HFF-Myc (cell line): Measurements from ENCODE around the gene TJP1.

ENCODE experiments used
- DNase-seq: peaks from one replicate; pipeline ENCODE4 v3.0.0-alpha.2; 2011; ENCODE audit warnings: low read depth; ENCODE audit errors: extremely low read depth
- H3K4me3 ChIP-seq: replicated peaks from 2 replicates; pipeline ENCODE4 v1.5.1; 2011; ENCODE audit warnings: low read depth, mild to moderate bottlenecking, control low read depth, low read length
- TF ChIP-seq, protein P1 (sequence below): IDR thresholded peaks from 2 replicates; pipeline ENCODE4 v1.5.1; 2012; ENCODE audit warnings: mild to moderate bottlenecking, low read depth, low read length, control low read depth; ENCODE audit errors: missing control alignments

Gene TJP1

DNA sequence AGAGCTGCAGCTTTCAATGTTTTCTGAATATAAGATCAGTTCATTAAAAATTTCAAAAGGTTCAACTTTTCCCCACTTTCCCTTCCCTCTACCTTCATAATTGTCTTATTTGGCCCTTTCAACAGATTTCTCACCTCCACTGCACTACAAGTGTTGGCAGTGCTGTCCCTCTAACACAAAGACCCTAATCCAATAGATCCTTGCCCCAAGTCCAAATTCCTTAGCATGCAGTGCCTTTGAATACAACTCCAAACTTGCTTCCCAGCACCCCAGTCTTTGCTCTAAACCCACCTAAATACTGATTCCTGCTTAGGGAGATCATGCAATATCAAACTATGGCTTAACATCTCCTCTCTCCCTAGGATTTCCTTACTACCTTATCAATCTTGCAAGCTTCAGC lies 43.9 kb downstream of the TJP1 start:
- no peak overlapping the region for H3K4me3 ChIP-seq
- DNase-seq = no peak
- TF ChIP-seq, protein P1, sequence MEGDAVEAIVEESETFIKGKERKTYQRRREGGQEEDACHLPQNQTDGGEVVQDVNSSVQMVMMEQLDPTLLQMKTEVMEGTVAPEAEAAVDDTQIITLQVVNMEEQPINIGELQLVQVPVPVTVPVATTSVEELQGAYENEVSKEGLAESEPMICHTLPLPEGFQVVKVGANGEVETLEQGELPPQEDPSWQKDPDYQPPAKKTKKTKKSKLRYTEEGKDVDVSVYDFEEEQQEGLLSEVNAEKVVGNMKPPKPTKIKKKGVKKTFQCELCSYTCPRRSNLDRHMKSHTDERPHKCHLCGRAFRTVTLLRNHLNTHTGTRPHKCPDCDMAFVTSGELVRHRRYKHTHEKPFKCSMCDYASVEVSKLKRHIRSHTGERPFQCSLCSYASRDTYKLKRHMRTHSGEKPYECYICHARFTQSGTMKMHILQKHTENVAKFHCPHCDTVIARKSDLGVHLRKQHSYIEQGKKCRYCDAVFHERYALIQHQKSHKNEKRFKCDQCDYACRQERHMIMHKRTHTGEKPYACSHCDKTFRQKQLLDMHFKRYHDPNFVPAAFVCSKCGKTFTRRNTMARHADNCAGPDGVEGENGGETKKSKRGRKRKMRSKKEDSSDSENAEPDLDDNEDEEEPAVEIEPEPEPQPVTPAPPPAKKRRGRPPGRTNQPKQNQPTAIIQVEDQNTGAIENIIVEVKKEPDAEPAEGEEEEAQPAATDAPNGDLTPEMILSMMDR = no peak

GRCh38 chr15:29776859-29777258 lies 45.4 kb downstream of the TJP1 start:
- TF ChIP-seq, protein P1 = no peak
- no peak for DNase-seq
- H3K4me3 ChIP-seq = no peak overlapping the region

DNA sequence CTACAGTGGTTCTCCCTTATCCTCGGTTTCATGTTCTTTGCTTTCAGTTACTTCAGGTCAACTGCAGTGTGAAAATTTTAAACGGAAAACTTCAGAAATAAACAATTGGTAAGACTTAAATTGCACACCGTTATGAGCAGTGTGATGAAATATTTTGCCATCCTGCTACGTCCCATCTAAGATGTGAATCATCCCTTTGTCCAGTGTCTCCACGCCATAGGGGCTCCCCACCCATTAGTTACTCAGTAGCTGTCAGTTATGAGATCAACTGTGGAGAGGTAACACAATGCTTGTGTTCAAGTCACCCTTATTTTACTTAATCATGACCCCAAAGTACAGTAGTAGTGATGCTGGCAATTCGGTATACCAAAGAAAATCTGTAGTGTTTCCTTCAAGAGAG lies 47.4 kb downstream of the TJP1 start:
- no peak for DNase-seq
- H3K4me3 ChIP-seq = no peak overlapping the region
- TF ChIP-seq, protein P1 = no peak

DNA sequence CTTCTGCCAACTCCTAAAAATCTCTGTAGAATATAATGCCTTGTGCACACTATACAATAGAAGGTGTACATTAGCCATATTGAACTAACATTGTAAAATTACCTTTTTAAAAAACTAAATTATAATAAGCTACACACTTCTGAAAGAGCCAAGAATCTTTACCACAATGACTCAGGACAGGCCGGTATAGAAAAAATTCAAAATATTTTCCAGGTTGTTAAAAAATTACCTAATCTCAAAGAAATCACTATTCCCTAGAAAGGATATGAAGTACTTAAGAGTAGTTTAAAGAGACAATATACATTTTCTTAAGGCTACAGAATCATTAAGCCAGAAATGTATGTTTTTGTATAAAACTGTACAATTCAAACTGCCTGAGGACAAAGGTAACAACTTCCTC lies 48.5 kb downstream of the TJP1 start:
- TF ChIP-seq, protein P1 = no peak
- no peak for DNase-seq
- no peak overlapping the region for H3K4me3 ChIP-seq

GRCh38 chr15:29773000-29773399 lies 49.3 kb downstream of the TJP1 start:
- TF ChIP-seq, protein P1 = no peak
- DNase-seq = no peak
- no peak overlapping the region for H3K4me3 ChIP-seq

GRCh38 chr15:29770796-29771195 lies 51.5 kb downstream of the TJP1 start:
- DNase-seq = no peak
- TF ChIP-seq, protein P1 = no peak
- H3K4me3 ChIP-seq = no peak overlapping the region

DNA sequence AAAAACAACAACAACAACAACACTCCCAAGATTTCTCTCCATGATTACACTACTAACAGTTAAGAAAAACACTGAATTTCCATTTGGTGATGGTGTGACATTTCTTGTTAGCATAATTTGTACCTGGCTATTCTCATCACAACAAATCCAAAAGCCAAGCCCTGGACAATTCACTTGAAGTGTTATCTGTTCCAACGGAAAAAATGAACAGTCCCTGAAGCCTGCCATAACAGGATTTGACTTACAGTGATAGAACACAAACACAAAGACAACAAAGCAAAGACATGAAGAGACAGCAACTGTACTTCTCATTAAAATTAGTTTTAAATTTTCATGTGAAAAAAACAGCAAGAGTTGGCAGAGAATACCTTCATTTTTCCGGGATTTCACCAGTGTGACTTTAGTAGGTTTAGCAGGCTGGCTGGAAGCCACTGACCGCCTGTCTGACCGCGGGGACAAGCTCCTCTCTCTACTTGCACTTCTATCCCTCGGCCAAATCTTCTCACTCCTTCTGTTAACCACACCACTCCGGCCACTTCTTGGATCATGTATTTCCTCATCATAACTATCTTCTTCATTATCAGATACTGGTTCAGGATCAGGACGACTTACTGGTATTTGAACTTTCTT lies 56.3 kb downstream of the TJP1 start:
- no peak overlapping the region for H3K4me3 ChIP-seq
- TF ChIP-seq, protein P1 = no peak
- DNase-seq = no peak
